Lung (tissue), 12 donors: ENCODE results near the gene TTC31. TPM values are rescaled to one million over a fixed set of nuclear protein-coding genes. Genes with fewer than 3 reads are reported as not detected.

Experiments
- ATAC-seq: fragments of 200-7000 bp; cut with Tn5 transposase; one replicate; pipeline ENCODE4 v1.9.1; 2020; ENCODE audit warnings: moderate number of reproducible peaks; ENCODE audit not compliant: insufficient read depth, low FRiP score
- DNase-seq, 3 donors: peaks; one replicate each; pipeline ENCODE4 v3.0.0-alpha.2; 2013 to 2017
- H3K27ac ChIP-seq, 2 donors: one replicate each; pipeline ENCODE4 v1.5.1; 2013; ENCODE audit warnings: mild to moderate bottlenecking in 2 of 2, moderate library complexity in 2 of 2, control low read depth in 1 of 2, inconsistent platforms in 1 of 2, low read depth in 1 of 2, low read length in 1 of 2
- H3K27me3 ChIP-seq, 3 donors: one replicate each; pipeline ENCODE4 v1.5.1; 2013; ENCODE audit warnings: low read length in 2 of 3; ENCODE audit not compliant: control insufficient read depth in 3 of 3, insufficient read depth in 3 of 3
- H3K36me3 ChIP-seq, 4 donors: one replicate each; pipeline ENCODE4 v1.5.1; 2013; ENCODE audit warnings: low read length in 4 of 4, mild to moderate bottlenecking in 1 of 4, moderate library complexity in 1 of 4; ENCODE audit not compliant: control insufficient read depth in 4 of 4, insufficient read depth in 4 of 4
- H3K4me1 ChIP-seq, 5 donors: one replicate each; pipeline ENCODE4 v1.5.1; 2013; ENCODE audit warnings: low read length in 5 of 5, mild to moderate bottlenecking in 2 of 5, moderate library complexity in 1 of 5; ENCODE audit not compliant: control insufficient read depth in 5 of 5, insufficient read depth in 5 of 5
- H3K4me3 ChIP-seq: one replicate; pipeline ENCODE4 v1.5.1; 2013; ENCODE audit warnings: mild to moderate bottlenecking, control low read depth, moderate library complexity
- H3K9ac ChIP-seq, 2 donors: one replicate each; pipeline ENCODE4 v1.5.1; 2013; ENCODE audit warnings: low read length in 2 of 2, control low read depth in 1 of 2; ENCODE audit not compliant: insufficient read depth in 1 of 2
- H3K9me3 ChIP-seq, 4 donors: one replicate each; pipeline ENCODE4 v1.5.1; 2013; ENCODE audit warnings: low read length in 3 of 4, mild to moderate bottlenecking in 1 of 4, moderate library complexity in 1 of 4; ENCODE audit not compliant: control insufficient read depth in 4 of 4, insufficient read depth in 3 of 4
- CTCF ChIP-seq: IDR thresholded peaks from 2 replicates; pipeline ENCODE4 v1.5.1; 2012; ENCODE audit warnings: mild to moderate bottlenecking; ENCODE audit errors: control extremely low read depth, extremely low read depth
- WGBS, 2 donors: extraction: QIAGEN DNeasy Blood & Tissue Kit; methylation state at CpG; one replicate each; pipeline ENCODE4 v1.1.7; 2013; 5-methylcytosine and 5-hydroxymethylcytosine counted together
- polyA plus RNA-seq, 2 donors: library from polyadenylated mRNA; stranded (reverse); fragments of 200-250 nt; gene quantifications; one replicate each; pipeline ENCODE4 v1.2.1, GENCODE V29; 2013
- total RNA-seq, 2 donors: library from RNA; depleted of rRNA in 1 of 2; stranded (reverse); fragments of >200 nt in 1 of 2; gene quantifications; one replicate each; pipeline ENCODE4 v1.2.1, GENCODE V29; 2014 to 2021
- donor health status: control.
- donor health status: control.
- donor health status: Bipolar disorder and iron deficiency.
- donor health status: healthy.
- donor health status: DM: yes; HTN: yes; CAD: no.

The TTC31 gene
- total and polyA plus RNA-seq, 4 donors = 13.7 to 23.7 (median 20.0) TPM

- ATAC-seq (no peak), DNase-seq (no peak)
- peaks cover 0 to 50% (median 18%) of the 10 kb centered on the region in 5 donors for H3K4me1 ChIP-seq
- no peaks in the 10 kb centered on the region for H3K27me3 ChIP-seq
- no peak overlapping the region for H3K4me3 ChIP-seq
- no peaks in the 10 kb centered on the region for H3K9me3 ChIP-seq
- no peak for TF ChIP-seq CTCF
- no peak overlapping the region for H3K27ac ChIP-seq
- H3K36me3 ChIP-seq = peaks cover 0 to 3% (median 1%) of the 10 kb centered on the region in 4 donors
- WGBS, 2 donors = 97 to 100% methylated on average over 1 of the region's 1 CpG
- H3K9ac ChIP-seq = peak overlapping the region in 1 of 2 donors; percentile 54
Observed at GRCh38 chr2:74438248-74438647, 44.6 kb upstream of the TTC31 start.

GRCh38 chr2:74439373-74439772 lies 43.5 kb upstream of the TTC31 start:
- no peak for TF ChIP-seq CTCF
- peak overlapping the region; percentile 55 to 69 for H3K9ac ChIP-seq
- no peaks in the 10 kb centered on the region for H3K27me3 ChIP-seq
- 35 to 41% methylated on average over 3 of the region's 3 CpGs for WGBS, 2 donors
- peaks cover 0 to 57% (median 21%) of the 10 kb centered on the region in 5 donors for H3K4me1 ChIP-seq
- peaks cover 0 to 3% (median 0%) of the 10 kb centered on the region in 4 donors for H3K36me3 ChIP-seq
- no peaks in the 10 kb centered on the region for H3K9me3 ChIP-seq
- H3K27ac ChIP-seq = peak overlapping the region in 1 of 2 donors; percentile 66
- no peak for ATAC-seq
- H3K4me3 ChIP-seq = no peak overlapping the region
- DNase-seq = no peak

GRCh38 chr2:74439803-74440377 lies 43.0 kb upstream of the TTC31 start:
- Histone ChIP-seq H3K4me3 (peak overlapping the region; percentile 50), H3K36me3 (peaks cover 0 to 3% (median 0%) of the 10 kb centered on the region in 4 donors), H3K27me3 (no peaks in the 10 kb centered on the region), H3K9ac (peak overlapping the region; percentile 55 to 69), H3K9me3 (no peaks in the 10 kb centered on the region), H3K27ac (peak overlapping the region; percentile 66 to 82), H3K4me1 (peaks cover 0 to 62% (median 21%) of the 10 kb centered on the region in 5 donors)
- ATAC-seq = no peak
- TF ChIP-seq CTCF = no peak
- peak; percentile 87 to 92 (median 92) for DNase-seq
- WGBS, 2 donors = 14 to 20% methylated on average over 12 to 14 of the region's 14 CpGs
